Cardiac muscle cell (in vitro differentiated cells and primary cell): ENCODE measurements around the gene SUSD5. TPM values are rescaled to one million over a fixed set of nuclear protein-coding genes. Genes with fewer than 3 reads are reported as not detected.

ENCODE experiments used
- DNase-seq, 2 donors: peaks; one replicate each; pipeline versions ENCODE4 v3.0.0 to v3.0.0-alpha.2; 2010 to 2017; ENCODE audit warnings: low read depth in 1 of 2, low spot score in 1 of 2
- H3K27ac ChIP-seq: fragments of 200-600 bp; sonication (generic); 2 replicates; pipeline ENCODE4 v1.5.1; 2016
- H3K27me3 ChIP-seq: fragments of 200-600 bp; sonication (generic); 2 replicates; pipeline ENCODE4 v1.6.0; 2016; ENCODE audit warnings: control low read depth
- H3K36me3 ChIP-seq: fragments of 200-600 bp; sonication (generic); 2 replicates; pipeline ENCODE4 v1.5.1; 2016; ENCODE audit warnings: control low read depth
- H3K4me1 ChIP-seq: fragments of 200-600 bp; sonication (generic); 2 replicates; pipeline ENCODE4 v1.8.1; 2017; ENCODE audit warnings: low read depth, mild to moderate bottlenecking, mixed run types
- H3K4me3 ChIP-seq: fragments of 200-600 bp; sonication (generic); 2 replicates; pipeline ENCODE4 v1.5.1; 2016; ENCODE audit warnings: mild to moderate bottlenecking
- H3K9me3 ChIP-seq: fragments of 200-600 bp; sonication (generic); 2 replicates; pipeline ENCODE4 v1.5.1; 2017; ENCODE audit warnings: low read depth, mild to moderate bottlenecking, control low read depth
- CTCF ChIP-seq: IDR thresholded peaks from 2 replicates; pipeline ENCODE4 v1.5.1; 2012; ENCODE audit warnings: low read depth, mild to moderate bottlenecking, low read length
- polyA plus RNA-seq: library from polyadenylated mRNA; unstranded; fragments of >200 nt; fragmentation: Nextera tagmentation; extraction: Ambion mirVana; gene quantifications from 2 replicates; pipeline ENCODE4 v1.2.1, GENCODE V29; 2016
- total RNA-seq: library from RNA; depleted of rRNA; stranded (reverse); fragments of >200 nt; gene quantifications from 2 replicates; pipeline ENCODE4 v1.2.3, GENCODE V29; 2016

Gene SUSD5
- total and polyA plus RNA-seq, 2 experiments from 2014 or later, result 4.3 to 11.0 TPM

- Histone ChIP-seq H3K9me3 (no peaks in the 10 kb centered on the region), H3K36me3 (no peaks in the 10 kb centered on the region), H3K4me1 (no peaks in the 10 kb centered on the region), H3K4me3 (no peak overlapping the region), H3K27me3 (no peaks in the 10 kb centered on the region), H3K27ac (no peak overlapping the region)
- TF ChIP-seq CTCF, result no peak
- DNase-seq, result no peak
Measured at GRCh38 chr3:33240261-33240660, 21.7 kb upstream of the SUSD5 start.

- no peaks in the 10 kb centered on the region for H3K36me3 ChIP-seq
- no peak for TF ChIP-seq CTCF
- no peak for DNase-seq
Measured at GRCh38 chr3:33238923-33239322, 20.3 kb upstream of the SUSD5 start.

GRCh38 chr3:33237439-33237838, 18.8 kb upstream of the SUSD5 start:
- TF ChIP-seq CTCF, result no peak
- Histone ChIP-seq H3K4me3 (no peak overlapping the region), H3K9me3 (no peaks in the 10 kb centered on the region), H3K36me3 (no peaks in the 10 kb centered on the region), H3K27ac (no peak overlapping the region), H3K4me1 (no peaks in the 10 kb centered on the region), H3K27me3 (no peaks in the 10 kb centered on the region)
- no peak for DNase-seq

More at GRCh38 chr3:33238923-33239322, 20.3 kb upstream of the SUSD5 start:
- Histone ChIP-seq H3K4me1 (no peaks in the 10 kb centered on the region), H3K9me3 (no peaks in the 10 kb centered on the region), H3K27ac (no peak overlapping the region), H3K4me3 (no peak overlapping the region), H3K27me3 (no peaks in the 10 kb centered on the region)

GRCh38 chr3:33236005-33236404, 17.4 kb upstream of the SUSD5 start:
- H3K36me3 ChIP-seq, result no peaks in the 10 kb centered on the region
- no peaks in the 10 kb centered on the region for H3K27me3 ChIP-seq
- no peak overlapping the region for H3K4me3 ChIP-seq
- DNase-seq, result no peak
- H3K4me1 ChIP-seq, result no peaks in the 10 kb centered on the region
- no peaks in the 10 kb centered on the region for H3K9me3 ChIP-seq
- H3K27ac ChIP-seq, result no peak overlapping the region
- no peak for TF ChIP-seq CTCF

GRCh38 chr3:33233884-33234283, 15.3 kb upstream of the SUSD5 start:
- no peak for DNase-seq
- Histone ChIP-seq H3K4me3 (no peak overlapping the region), H3K9me3 (no peaks in the 10 kb centered on the region), H3K4me1 (no peaks in the 10 kb centered on the region), H3K27me3 (no peaks in the 10 kb centered on the region), H3K27ac (no peak overlapping the region), H3K36me3 (no peaks in the 10 kb centered on the region)
- TF ChIP-seq CTCF, result no peak

- no peak for TF ChIP-seq CTCF
- H3K27me3 ChIP-seq, result no peaks in the 10 kb centered on the region
- DNase-seq, result no peak
Measured at GRCh38 chr3:33231756-33232465, 13.3 kb upstream of the SUSD5 start.

More at GRCh38 chr3:33231756-33232465, 13.3 kb upstream of the SUSD5 start:
- no peaks in the 10 kb centered on the region for H3K4me1 ChIP-seq
- no peak overlapping the region for H3K4me3 ChIP-seq
- no peaks in the 10 kb centered on the region for H3K9me3 ChIP-seq
- no peaks in the 10 kb centered on the region for H3K36me3 ChIP-seq
- H3K27ac ChIP-seq, result no peak overlapping the region
